Gastroesophageal sphincter (tissue), 4 donors: ENCODE data around the gene TXNDC11. TPM values are rescaled to one million over a fixed set of nuclear protein-coding genes. Genes with fewer than 3 reads are reported as not detected.

ENCODE experiments used
- ATAC-seq: fragments of 150-250 bp; one replicate; pipeline ENCODE4 v1.9.1; 2016; ENCODE audit warnings: mild to moderate bottlenecking, moderate library complexity
- H3K27ac ChIP-seq, 4 donors: fragments of 200-600 bp; sonication (generic) in 3 of 4; 1 replicate in 3 of 4; 2 replicates in 1 of 4; pipeline ENCODE4 v1.5.1; 2016 to 2019
- H3K27me3 ChIP-seq: fragments of 200-600 bp; sonication (generic); one replicate; pipeline ENCODE4 v1.5.1; 2019
- H3K36me3 ChIP-seq, 2 donors: fragments of 200-600 bp; sonication (generic); one replicate each; pipeline ENCODE4 v1.5.1; 2019; ENCODE audit warnings: control low read depth in 1 of 2
- H3K4me1 ChIP-seq, 3 donors: fragments of 200-600 bp; sonication (generic); 1 replicate in 2 of 3; 2 replicates in 1 of 3; pipeline ENCODE4 v1.5.1; 2016 to 2019; ENCODE audit warnings: control low read depth in 2 of 3
- H3K4me3 ChIP-seq, 2 donors: fragments of 200-600 bp; sonication (generic); one replicate each; pipeline ENCODE4 v1.5.1; 2019; ENCODE audit warnings: mild to moderate bottlenecking in 1 of 2, moderate library complexity in 1 of 2
- H3K9me3 ChIP-seq, 3 donors: fragments of 200-600 bp; sonication (generic); one replicate each; pipeline ENCODE4 v1.5.1; 2017 to 2019; ENCODE audit warnings: control low read depth in 2 of 3
- EP300 ChIP-seq: sonication (generic); formaldehyde crosslinking; IDR thresholded peaks from one replicate; pipeline ENCODE4 v1.6.1; 2017; ENCODE audit warnings: antibody characterized with exemption, mild to moderate bottlenecking
- POLR2A ChIP-seq, 2 donors: fragments of 450-650 bp; IDR thresholded peaks; one replicate each; pipeline ENCODE4 v1.6.1; 2017; ENCODE audit warnings: antibody characterized with exemption in 2 of 2, mild to moderate bottlenecking in 2 of 2, moderate library complexity in 1 of 2
- POLR2AphosphoS5 ChIP-seq: sonication (generic); formaldehyde crosslinking; IDR thresholded peaks from one replicate; pipeline ENCODE4 v1.6.1; 2017; ENCODE audit warnings: antibody characterized with exemption
- WGBS, 2 donors: methylation state at CpG; one replicate each; pipeline ENCODE4 v1.1.5; 2018; ENCODE audit warnings: low coverage in 1 of 2; 5-methylcytosine and 5-hydroxymethylcytosine counted together
- total RNA-seq, 4 donors: library from RNA; depleted of rRNA; stranded (reverse); fragments of >200 nt; gene quantifications; one replicate each; pipeline ENCODE4 v1.1.0, GENCODE V29; 2016
- TF ChIP-seq, protein P1 (sequence below), 4 experiments: fragments of 200-600 bp in 2 of 4; fragments of 450-650 bp in 2 of 4; sonication (generic) in 1 of 4; IDR thresholded peaks; one replicate each; pipeline ENCODE4 v1.5.1; 2017 to 2019; ENCODE audit warnings: antibody characterized with exemption in 4 of 4, mild to moderate bottlenecking in 2 of 4, moderate library complexity in 2 of 4

Gene TXNDC11
- total RNA-seq, 4 donors from 2014 or later, result 30.2 to 53.5 (median 46.4) TPM

- peaks cover 0 to 11% (median 0%) of the 10 kb centered on the region in 3 donors for H3K4me1 ChIP-seq
- H3K27ac ChIP-seq, result no peak overlapping the region
- peaks cover 3 to 81% of the 10 kb centered on the region in 2 donors for H3K36me3 ChIP-seq
- H3K9me3 ChIP-seq, result no peaks in the 10 kb centered on the region
- no peak for ATAC-seq
- TF ChIP-seq, protein P1, sequence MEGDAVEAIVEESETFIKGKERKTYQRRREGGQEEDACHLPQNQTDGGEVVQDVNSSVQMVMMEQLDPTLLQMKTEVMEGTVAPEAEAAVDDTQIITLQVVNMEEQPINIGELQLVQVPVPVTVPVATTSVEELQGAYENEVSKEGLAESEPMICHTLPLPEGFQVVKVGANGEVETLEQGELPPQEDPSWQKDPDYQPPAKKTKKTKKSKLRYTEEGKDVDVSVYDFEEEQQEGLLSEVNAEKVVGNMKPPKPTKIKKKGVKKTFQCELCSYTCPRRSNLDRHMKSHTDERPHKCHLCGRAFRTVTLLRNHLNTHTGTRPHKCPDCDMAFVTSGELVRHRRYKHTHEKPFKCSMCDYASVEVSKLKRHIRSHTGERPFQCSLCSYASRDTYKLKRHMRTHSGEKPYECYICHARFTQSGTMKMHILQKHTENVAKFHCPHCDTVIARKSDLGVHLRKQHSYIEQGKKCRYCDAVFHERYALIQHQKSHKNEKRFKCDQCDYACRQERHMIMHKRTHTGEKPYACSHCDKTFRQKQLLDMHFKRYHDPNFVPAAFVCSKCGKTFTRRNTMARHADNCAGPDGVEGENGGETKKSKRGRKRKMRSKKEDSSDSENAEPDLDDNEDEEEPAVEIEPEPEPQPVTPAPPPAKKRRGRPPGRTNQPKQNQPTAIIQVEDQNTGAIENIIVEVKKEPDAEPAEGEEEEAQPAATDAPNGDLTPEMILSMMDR (IDR thresholded peaks at IDR 0.05), result no peak
- TF ChIP-seq POLR2A (IDR thresholded peaks at IDR 0.05) (no peak), POLR2AphosphoS5 (no peak), EP300 (no peak)
- 86 to 93% methylated on average over 2 to 9 of the region's 10 CpGs for WGBS, 2 donors
- no peak overlapping the region for H3K4me3 ChIP-seq
- H3K27me3 ChIP-seq, result no peaks in the 10 kb centered on the region
These were observed 43.3 kb downstream of the TXNDC11 start for GRCh38 chr16:11699234-11699894.

GRCh38 chr16:11698271-11698689 is 44.4 kb downstream of the TXNDC11 start:
- H3K27me3 ChIP-seq, result no peaks in the 10 kb centered on the region
- TF ChIP-seq, protein P1 (IDR thresholded peaks at IDR 0.05), result no peak
- TF ChIP-seq POLR2AphosphoS5 (no peak), EP300 (no peak), POLR2A (IDR thresholded peaks at IDR 0.05) (no peak)
- no peak overlapping the region for H3K27ac ChIP-seq
- no peak overlapping the region for H3K4me3 ChIP-seq
- ATAC-seq, result no peak
- no peaks in the 10 kb centered on the region for H3K9me3 ChIP-seq
- 70 to 82% methylated on average over 5 of the region's 7 CpGs for WGBS, 2 donors
- peaks cover 0 to 3% (median 0%) of the 10 kb centered on the region in 3 donors for H3K4me1 ChIP-seq
- H3K36me3 ChIP-seq, result peaks cover 3 to 84% of the 10 kb centered on the region in 2 donors

DNA sequence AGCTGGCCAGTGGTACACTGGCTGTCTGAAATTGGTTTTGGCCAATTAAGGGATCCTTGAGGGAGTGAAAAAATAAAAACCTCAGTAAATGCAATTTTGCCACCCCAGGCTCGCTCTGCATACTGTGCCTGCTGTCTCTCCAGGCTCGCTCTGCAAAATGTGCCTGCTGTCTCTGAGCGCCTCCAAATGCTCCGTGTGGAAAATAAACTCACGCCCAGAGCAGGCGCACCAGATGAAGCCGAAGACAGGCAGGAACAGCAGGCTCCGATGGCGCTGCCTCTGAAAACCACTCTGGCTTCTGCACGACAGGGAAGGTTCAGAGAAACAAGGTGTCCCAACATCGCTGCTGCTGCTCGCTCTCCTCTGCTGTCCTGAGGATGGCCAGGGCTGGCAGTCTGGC is 45.3 kb downstream of the TXNDC11 start:
- no peak for TF ChIP-seq POLR2AphosphoS5
- TF ChIP-seq POLR2A (IDR thresholded peaks at IDR 0.05), result no peak
- TF ChIP-seq EP300, result no peak
- TF ChIP-seq, protein P1 (IDR thresholded peaks at IDR 0.05), result no peak
- Histone ChIP-seq H3K27me3 (no peaks in the 10 kb centered on the region), H3K4me3 (no peak overlapping the region), H3K9me3 (no peaks in the 10 kb centered on the region), H3K4me1 (peaks cover 0 to 3% (median 0%) of the 10 kb centered on the region in 3 donors), H3K36me3 (peaks cover 3 to 85% of the 10 kb centered on the region in 2 donors), H3K27ac (no peak overlapping the region)
- 86% methylated on average over 4 of the region's 12 CpGs; no CpG with 5 or more reads in 1 of the 2 donors for WGBS, 2 donors
- no peak for ATAC-seq

DNA sequence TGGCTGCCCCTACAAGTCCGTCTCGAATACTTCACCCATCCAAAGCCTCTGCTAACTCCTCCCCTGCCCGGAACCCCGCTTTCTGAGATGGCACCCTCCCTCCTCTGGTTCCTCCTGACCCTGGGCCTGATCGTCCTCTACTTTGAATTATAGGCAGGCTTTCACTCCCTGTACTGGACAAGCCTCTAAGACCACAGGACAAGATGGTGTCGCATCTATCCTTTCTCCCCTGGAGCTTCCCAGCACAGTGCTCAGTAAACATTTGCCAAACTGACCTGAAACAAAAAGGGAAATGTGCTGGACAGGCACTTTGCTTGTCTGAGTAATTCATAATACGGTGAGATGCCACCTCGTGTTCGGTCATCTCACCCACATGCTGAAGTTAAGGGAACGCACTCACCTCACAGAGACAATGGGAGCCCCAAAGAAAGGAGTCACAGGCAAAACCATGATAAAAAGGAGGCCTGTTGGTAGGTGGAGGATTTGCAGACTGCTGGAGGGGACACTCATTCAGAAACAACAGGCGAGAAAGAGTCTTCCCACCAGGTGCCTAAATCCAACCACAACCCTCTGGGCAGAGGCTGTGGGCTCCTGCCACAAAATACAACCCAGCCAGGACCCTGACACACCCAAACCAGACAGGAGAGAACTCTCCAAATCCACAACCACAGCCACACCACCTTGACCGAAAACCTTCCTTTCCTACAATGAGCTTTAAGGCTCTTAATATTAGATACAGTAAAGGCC is 46.2 kb downstream of the TXNDC11 start:
- Histone ChIP-seq H3K27me3 (no peaks in the 10 kb centered on the region), H3K4me1 (peaks cover 0 to 3% (median 0%) of the 10 kb centered on the region in 3 donors), H3K27ac (no peak overlapping the region), H3K36me3 (peaks cover 3 to 90% of the 10 kb centered on the region in 2 donors), H3K4me3 (no peak overlapping the region), H3K9me3 (no peaks in the 10 kb centered on the region)
- TF ChIP-seq, protein P1 (IDR thresholded peaks at IDR 0.05), result no peak
- TF ChIP-seq POLR2A (IDR thresholded peaks at IDR 0.05) (no peak), POLR2AphosphoS5 (no peak), EP300 (no peak)
- WGBS, 2 donors, result 88 to 90% methylated on average over 4 to 11 of the region's 12 CpGs
- ATAC-seq, result no peak
